ENCODE measurements around the gene MRAS.

The MRAS gene

GRCh38 chr3:138344754-138345153, 3.6 kb upstream of the MRAS start:
- DNase-seq: no peak

GRCh38 chr3:138348754-138349739, 668 bp downstream of the MRAS start:
- DNase-seq: peak; percentile 9 to 47

- no peak for DNase-seq
Observed at GRCh38 chr3:138349926-138350665, 1.7 kb downstream of the MRAS start.

- no peak for DNase-seq
Observed at GRCh38 chr3:138351151-138351550, 2.8 kb downstream of the MRAS start.

- DNase-seq: no peak
Observed at GRCh38 chr3:138351916-138352550, 3.7 kb downstream of the MRAS start.

- no peak for DNase-seq
Observed at GRCh38 chr3:138354376-138354775, 6.0 kb downstream of the MRAS start.

GRCh38 chr3:138355071-138355470, 6.7 kb downstream of the MRAS start:
- DNase-seq: no peak

- DNase-seq: no peak
Observed at GRCh38 chr3:138356730-138357405, 8.5 kb downstream of the MRAS start.

GRCh38 chr3:138359148-138359918, 11.0 kb downstream of the MRAS start:
- DNase-seq: no peak

GRCh38 chr3:138359919-138360868, 11.8 kb downstream of the MRAS start:
- no peak for DNase-seq

- DNase-seq: no peak
Observed at GRCh38 chr3:138360869-138361525, 12.6 kb downstream of the MRAS start.

- DNase-seq: no peak
Observed at GRCh38 chr3:138361561-138361971, 13.2 kb downstream of the MRAS start.

- DNase-seq: no peak
Observed at GRCh38 chr3:138362538-138362937, 14.2 kb downstream of the MRAS start.

GRCh38 chr3:138363322-138363721, 14.9 kb downstream of the MRAS start:
- DNase-seq: no peak

- DNase-seq: no peak
Observed at GRCh38 chr3:138364356-138365252, 16.2 kb downstream of the MRAS start.

- no peak for DNase-seq
Observed at GRCh38 chr3:138365253-138365555, 16.8 kb downstream of the MRAS start.

GRCh38 chr3:138366006-138366759, 17.8 kb downstream of the MRAS start:
- DNase-seq: no peak

GRCh38 chr3:138367326-138367850, 19.0 kb downstream of the MRAS start:
- DNase-seq: no peak

All from Kasumi-1 (cell line).